ENCODE measurements around the gene LOXHD1.

DNA sequence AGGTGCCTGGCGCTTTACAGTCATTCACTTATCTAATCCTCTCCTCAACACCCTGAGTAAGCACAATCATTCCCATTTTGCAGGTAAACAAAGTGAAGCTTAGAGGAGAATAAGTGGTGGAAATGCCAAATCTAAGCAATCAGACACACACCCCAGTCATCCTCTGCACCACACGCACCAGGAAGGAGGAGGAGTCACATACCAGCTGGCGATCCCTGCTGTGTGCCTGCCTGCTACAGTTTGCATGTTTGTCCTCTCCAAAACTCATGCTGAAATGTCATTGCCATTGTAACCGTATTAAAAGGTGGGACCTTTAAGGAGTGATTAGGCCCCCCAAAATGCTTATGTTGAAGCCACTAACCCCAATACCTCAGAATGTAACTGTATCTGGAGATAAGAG lies 93.7 kb downstream of the LOXHD1 start:
- no peak for TF ChIP-seq GATA2 (IDR thresholded peaks at IDR 0.05; ENCODE audit: low read depth, low read length)
- TF ChIP-seq GATA3 (IDR thresholded peaks at IDR 0.05; ENCODE audit: low read depth, low read length), result no peak

All from SH-SY5Y (cell line).